A549 (cell line): Measurements from ENCODE around the gene RETREG1. TPM values are rescaled to one million over a fixed set of nuclear protein-coding genes. Genes with fewer than 3 reads are reported as not detected.

Source experiments
- ATAC-seq, 2 experiments: fragments of 200-7000 bp in 1 of 2; fragments of >200 bp in 1 of 2; cut with Nextera tagmentation in 1 of 2; cut with Tn5 transposase in 1 of 2; 3 replicates each; pipeline versions ENCODE4 v1.8.0 to v1.9.1; 2018 to 2020; ENCODE audit warnings: mild to moderate bottlenecking in 1 of 2, moderate library complexity in 1 of 2
- CTCF ChIA-PET: fragments of 300-600 bp; sonication (Branson Sonifier 250); formaldehyde crosslinking; extraction: SDS; loops from one replicate; lab custom pipeline; 2021; ENCODE audit warnings: antibody characterized with exemption, inconsistent platforms; lab: Yijun Ruan, JAX
- POLR2A ChIA-PET: fragments of 350-600 bp; formaldehyde crosslinking; extraction: SDS; loops from one replicate; lab custom pipeline; 2021; ENCODE audit warnings: antibody characterized with exemption, inconsistent platforms; lab: Yijun Ruan, JAX
- DNase-seq, 2 experiments: peaks; one replicate each; pipeline versions ENCODE4 v3.0.0 to v3.0.0-alpha.2; 2011 to 2016; ENCODE audit warnings: low read depth in 1 of 2, low spot score in 1 of 2
- FAIRE-seq: peaks from 2 replicates; lab custom pipeline; 2011; peaks lifted over from hg19 to GRCh38; lab: Jason Lieb, UNC
- H3K27ac ChIP-seq, 2 experiments: fragments of >200 bp; sonication (Bioruptor Twin); formaldehyde crosslinking; 3 replicates each; pipeline ENCODE4 v1.5.1; 2016 to 2017
- H3K4me1 ChIP-seq: fragments of >200 bp; sonication (Bioruptor Twin); formaldehyde crosslinking; 3 replicates; pipeline ENCODE4 v1.6.1; 2016
- H3K4me2 ChIP-seq: fragments of >200 bp; sonication (Bioruptor Twin); formaldehyde crosslinking; 3 replicates; pipeline ENCODE4 v1.6.1; 2016
- H3K4me3 ChIP-seq: fragments of >200 bp; sonication (Bioruptor Twin); formaldehyde crosslinking; 3 replicates; pipeline ENCODE4 v1.5.1; 2016
- H3K9me3 ChIP-seq: fragments of >200 bp; sonication (Bioruptor Twin); formaldehyde crosslinking; 3 replicates; pipeline ENCODE4 v1.6.1; 2016
- ATOH8 ChIP-seq: fragments of 250-450 bp; sonication (Bioruptor Pico); IDR thresholded peaks from 2 replicates; pipeline ENCODE4 v1.5.0; 2020; ENCODE audit warnings: low read depth, mild to moderate bottlenecking, moderate library complexity
- CBX2 ChIP-seq: fragments of 200-600 bp; sonication (generic); IDR thresholded peaks from 2 replicates; pipeline ENCODE4 v1.6.1; 2016; ENCODE audit warnings: low read depth, mild to moderate bottlenecking, borderline replicate concordance
- CEBPB ChIP-seq, 2 experiments: fragments of >200 bp in 1 of 2; sonication (Bioruptor Twin) in 1 of 2; formaldehyde crosslinking in 1 of 2; IDR thresholded peaks; 2 replicates each; pipeline ENCODE4 v1.6.1; 2012 to 2016
- CHD2 ChIP-seq: fragments of 150-350 bp; IDR thresholded peaks from 2 replicates; pipeline ENCODE4 v1.6.1; 2014; ENCODE audit warnings: low read length; ENCODE audit not compliant: partially characterized antibody
- CTCF ChIP-seq: fragments of >200 bp; sonication (Bioruptor Twin); formaldehyde crosslinking; IDR thresholded peaks from 3 replicates; pipeline ENCODE4 v1.5.1; 2016
- E2F6 ChIP-seq: IDR thresholded peaks from 2 replicates; pipeline ENCODE4 v1.6.1; 2012; ENCODE audit warnings: low read depth, borderline replicate concordance
- EHF ChIP-seq: fragments of 250-450 bp; sonication (Bioruptor Pico); IDR thresholded peaks from 2 replicates; pipeline ENCODE4 v1.5.0; 2020; ENCODE audit warnings: mild to moderate bottlenecking
- ELK1 ChIP-seq: fragments of 150-350 bp; IDR thresholded peaks from 2 replicates; pipeline ENCODE4 v1.6.1; 2014; ENCODE audit warnings: low read depth, mild to moderate bottlenecking, low read length
- FOXS1 ChIP-seq: fragments of 250-450 bp; sonication (Bioruptor Pico); IDR thresholded peaks from 2 replicates; pipeline ENCODE4 v1.5.0; 2020; ENCODE audit warnings: mild to moderate bottlenecking, moderate library complexity
- HOXA7 ChIP-seq: fragments of 250-450 bp; sonication (Bioruptor Pico); IDR thresholded peaks from 2 replicates; pipeline ENCODE4 v1.5.0; 2020; ENCODE audit warnings: mild to moderate bottlenecking, moderate library complexity
- HOXB5 ChIP-seq: fragments of 250-450 bp; sonication (Bioruptor Pico); IDR thresholded peaks from 2 replicates; pipeline ENCODE4 v1.5.0; 2020; ENCODE audit warnings: mild to moderate bottlenecking, moderate library complexity
- JUNB ChIP-seq: fragments of >200 bp; sonication (Bioruptor Twin); formaldehyde crosslinking; IDR thresholded peaks from 2 replicates; pipeline ENCODE4 v1.6.1; 2016
- KDM1A ChIP-seq: fragments of 200-600 bp; sonication (generic); IDR thresholded peaks from 2 replicates; pipeline ENCODE4 v1.6.1; 2016; ENCODE audit warnings: low read depth, mild to moderate bottlenecking
- MAFK ChIP-seq: fragments of 450-650 bp; IDR thresholded peaks from 2 replicates; pipeline ENCODE4 v1.6.1; 2014; ENCODE audit not compliant: partially characterized antibody
- MYC ChIP-seq: IDR thresholded peaks from 2 replicates; pipeline ENCODE4 v1.6.1; 2012; ENCODE audit warnings: mild to moderate bottlenecking, inconsistent platforms, low read length, improper control_type of control experiment, borderline replicate concordance
- NPAS2 ChIP-seq: fragments of 250-450 bp; sonication (Bioruptor Pico); IDR thresholded peaks from 2 replicates; pipeline ENCODE4 v1.8.0; 2022; ENCODE audit warnings: mild to moderate bottlenecking, moderate library complexity, borderline replicate concordance
- NR3C1 ChIP-seq: fragments of >200 bp; sonication (Bioruptor Twin); formaldehyde crosslinking; IDR thresholded peaks from 3 replicates; pipeline ENCODE4 v1.6.1; 2017
- POLR2A ChIP-seq: IDR thresholded peaks from 2 replicates; pipeline ENCODE4 v1.6.1; 2012; ENCODE audit warnings: mild to moderate bottlenecking, low read length
- POLR2AphosphoS2 ChIP-seq: conservative IDR thresholded peaks from 2 replicates; pipeline ENCODE4 v1.6.1; 2012; ENCODE audit warnings: low read length, improper control_type of control experiment, inconsistent platforms
- RAD21 ChIP-seq, 2 experiments: fragments of >200 bp in 1 of 2; sonication (Bioruptor Twin) in 1 of 2; formaldehyde crosslinking in 1 of 2; IDR thresholded peaks in 1 of 2; conservative IDR thresholded peaks in 1 of 2; 2 replicates in 1 of 2; 3 replicates in 1 of 2; pipeline ENCODE4 v1.6.1; 2012 to 2018; ENCODE audit warnings: inconsistent platforms in 1 of 2
- RARB ChIP-seq: fragments of 250-450 bp; sonication (Bioruptor Pico); IDR thresholded peaks from 2 replicates; pipeline ENCODE4 v1.8.0; 2021; ENCODE audit warnings: mild to moderate bottlenecking, moderate library complexity
- RCOR1 ChIP-seq: fragments of 150-350 bp; IDR thresholded peaks from 2 replicates; pipeline ENCODE4 v1.6.1; 2014; ENCODE audit warnings: antibody characterized with exemption, low read length, low read depth
- RNF2 ChIP-seq: fragments of 200-600 bp; sonication (generic); IDR thresholded peaks from 2 replicates; pipeline ENCODE4 v1.6.1; 2016; ENCODE audit warnings: low read depth, mild to moderate bottlenecking, antibody characterized with exemption, moderate library complexity, borderline replicate concordance
- TFCP2L1 ChIP-seq: fragments of 250-450 bp; sonication (Bioruptor Pico); IDR thresholded peaks from 2 replicates; pipeline ENCODE4 v1.5.0; 2021; ENCODE audit warnings: mild to moderate bottlenecking
- ZC3H11A ChIP-seq: fragments of 450-650 bp; IDR thresholded peaks from 2 replicates; pipeline ENCODE4 v1.6.1; 2014; ENCODE audit warnings: antibody characterized with exemption, mild to moderate bottlenecking
- ZSCAN20 ChIP-seq: fragments of 250-450 bp; sonication (Bioruptor Pico); IDR thresholded peaks from 2 replicates; pipeline ENCODE4 v1.8.0; 2022; ENCODE audit warnings: mild to moderate bottlenecking, moderate library complexity
- WGBS: methylation state at CpG from one replicate; pipeline ENCODE4 v1.1.6; 2017; ENCODE audit errors: missing lambda C conversion rate; 5-methylcytosine and 5-hydroxymethylcytosine counted together
- polyA plus RNA-seq, 4 experiments: library from polyadenylated mRNA; depleted of rRNA in 3 of 4; stranded (reverse); fragments of >200 nt; fragmentation: RNase III in 1 of 4; extraction: RNeasy Plus Mini Kit Qiagen cat#74134 plus additional on column Dnase treatment in 1 of 4; gene quantifications; 2 replicates in 3 of 4; 3 replicates in 1 of 4; pipeline ENCODE4 v1.2.3, GENCODE V29; 2011 to 2017

RETREG1 gene
- polyA plus RNA-seq, 2 of the 4 experiments (the other 2 are of a cell fraction), result 2.1 to 3.4 TPM

- H3K4me1 ChIP-seq, result no peaks in the 10 kb centered on the region
- 64% methylated on average over 3 of the region's 3 CpGs for WGBS
- ChIA-PET CTCF (no interaction called here), POLR2A (no interaction called here)
- TF ChIP-seq CEBPB (IDR thresholded peaks at IDR 0.05) (no peak), NR3C1 (no peak), RARB (CRISPR knock-in tag) (no peak), CHD2 (no peak), POLR2AphosphoS2 (no peak), E2F6 (no peak), ZC3H11A (no peak), ELK1 (no peak), NPAS2 (CRISPR knock-in tag) (no peak), POLR2A (no peak), TFCP2L1 (no peak)
- DNase-seq (no peak), ATAC-seq (no peak), FAIRE-seq (no peak)
- no peaks in the 10 kb centered on the region for H3K9me3 ChIP-seq
- no peak overlapping the region for H3K27ac ChIP-seq
- H3K4me2 ChIP-seq, result no peak overlapping the region
- H3K4me3 ChIP-seq, result no peak overlapping the region
Observed at GRCh38 chr5:16590685-16591084, 26.1 kb downstream of the RETREG1 start.

GRCh38 chr5:16589658-16590057, 27.1 kb downstream of the RETREG1 start:
- H3K9me3 ChIP-seq, result no peaks in the 10 kb centered on the region
- H3K27ac ChIP-seq, result no peak overlapping the region
- no peaks in the 10 kb centered on the region for H3K4me1 ChIP-seq
- ChIA-PET POLR2A (no interaction called here), CTCF (no interaction called here)
- no peak for DNase-seq
- 68% methylated on average over 2 of the region's 3 CpGs for WGBS
- H3K4me3 ChIP-seq, result no peak overlapping the region
- FAIRE-seq, result no peak
- no peak for ATAC-seq
- no peak overlapping the region for H3K4me2 ChIP-seq
- TF ChIP-seq ZSCAN20 (CRISPR knock-in tag) (no peak), RAD21 (conservative IDR thresholded peaks at IDR 0.05 in 1 of 2, IDR thresholded peaks at IDR 0.05 in 1 of 2) (no peak), HOXB5 (CRISPR knock-in tag) (no peak), RARB (CRISPR knock-in tag) (no peak), NR3C1 (no peak), POLR2AphosphoS2 (no peak), CBX2 (no peak), MYC (no peak), NPAS2 (CRISPR knock-in tag) (no peak), RCOR1 (no peak)

GRCh38 chr5:16588434-16589214, 28.2 kb downstream of the RETREG1 start:
- CTCF ChIA-PET, result no interaction called here
- Histone ChIP-seq H3K4me1 (no peaks in the 10 kb centered on the region), H3K27ac (no peak overlapping the region), H3K4me3 (no peak overlapping the region), H3K9me3 (no peaks in the 10 kb centered on the region), H3K4me2 (no peak overlapping the region)
- no peak for DNase-seq
- WGBS, result 49% methylated on average over 9 of the region's 10 CpGs
- ATAC-seq, result no peak
- FAIRE-seq, result no peak
- no peak for TF ChIP-seq CTCF
- TF ChIP-seq JUNB, result no peak
- TF ChIP-seq ZSCAN20 (CRISPR knock-in tag), result no peak
- no peak for TF ChIP-seq POLR2A
- TF ChIP-seq EHF (CRISPR knock-in tag), result no peak
- TF ChIP-seq RNF2, result no peak
- TF ChIP-seq KDM1A, result no peak
- TF ChIP-seq HOXA7 (CRISPR knock-in tag), result no peak
- no peak for TF ChIP-seq CBX2
- no peak for TF ChIP-seq HOXB5 (CRISPR knock-in tag)
- TF ChIP-seq MAFK, result no peak
- no peak for TF ChIP-seq FOXS1 (CRISPR knock-in tag)
- no peak for TF ChIP-seq ATOH8 (CRISPR knock-in tag)
- POLR2A ChIA-PET, result no interaction called here
